NCI-H345 treated with DMSO at 0.1 percent for 48 hours (cell line): ENCODE results near the gene WDR1.

Experiments used
- DNase-seq: peaks from one replicate; lab custom pipeline; 2025; ENCODE audit not compliant: unreplicated experiment; lab: John Stamatoyannopoulos, UW

Gene WDR1

DNA sequence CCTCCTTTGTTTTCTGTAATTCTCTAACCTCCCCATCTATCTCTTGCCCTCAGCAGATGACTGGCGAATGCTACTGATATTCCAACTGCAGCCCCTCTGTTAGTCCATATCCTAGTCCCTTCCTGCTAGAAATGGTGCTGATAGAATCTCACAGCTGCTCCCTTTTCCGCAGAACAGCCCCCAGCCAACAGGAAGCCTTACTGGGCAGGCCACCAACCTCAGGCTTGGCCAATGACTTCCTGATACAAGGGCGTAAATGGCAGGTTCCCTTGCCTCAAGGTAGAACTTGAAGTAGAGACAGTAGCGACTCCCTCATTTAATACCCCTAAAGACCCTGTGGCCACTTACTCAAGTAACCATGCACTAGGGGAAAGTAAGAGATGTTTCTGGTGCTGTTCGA lies 68.6 kb downstream of the WDR1 start:
- DNase-seq: no peak

DNA sequence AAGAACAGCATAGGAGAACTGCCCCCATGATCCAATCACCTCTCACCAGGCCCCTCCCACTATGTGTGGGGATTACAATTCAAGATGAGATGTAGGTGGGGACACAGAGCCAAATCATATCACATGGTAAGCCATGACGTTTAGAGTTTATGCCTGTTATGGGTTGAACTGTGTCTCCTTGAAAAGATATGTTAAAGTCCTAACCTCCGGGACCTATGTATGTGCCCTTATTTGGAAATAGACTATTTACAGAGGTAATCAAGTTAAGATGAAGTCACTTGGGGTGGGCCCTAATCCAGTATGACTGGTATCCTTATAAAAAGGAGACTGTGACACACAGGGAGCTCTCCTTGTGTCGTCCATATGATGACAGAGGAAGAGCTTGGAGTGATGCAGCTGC lies 70.1 kb downstream of the WDR1 start:
- DNase-seq: no peak

- no peak for DNase-seq
These were observed 71.1 kb downstream of the WDR1 start for GRCh38 chr4:10045481-10045880.

GRCh38 chr4:10041036-10041435 lies 75.6 kb downstream of the WDR1 start:
- DNase-seq: no peak

DNA sequence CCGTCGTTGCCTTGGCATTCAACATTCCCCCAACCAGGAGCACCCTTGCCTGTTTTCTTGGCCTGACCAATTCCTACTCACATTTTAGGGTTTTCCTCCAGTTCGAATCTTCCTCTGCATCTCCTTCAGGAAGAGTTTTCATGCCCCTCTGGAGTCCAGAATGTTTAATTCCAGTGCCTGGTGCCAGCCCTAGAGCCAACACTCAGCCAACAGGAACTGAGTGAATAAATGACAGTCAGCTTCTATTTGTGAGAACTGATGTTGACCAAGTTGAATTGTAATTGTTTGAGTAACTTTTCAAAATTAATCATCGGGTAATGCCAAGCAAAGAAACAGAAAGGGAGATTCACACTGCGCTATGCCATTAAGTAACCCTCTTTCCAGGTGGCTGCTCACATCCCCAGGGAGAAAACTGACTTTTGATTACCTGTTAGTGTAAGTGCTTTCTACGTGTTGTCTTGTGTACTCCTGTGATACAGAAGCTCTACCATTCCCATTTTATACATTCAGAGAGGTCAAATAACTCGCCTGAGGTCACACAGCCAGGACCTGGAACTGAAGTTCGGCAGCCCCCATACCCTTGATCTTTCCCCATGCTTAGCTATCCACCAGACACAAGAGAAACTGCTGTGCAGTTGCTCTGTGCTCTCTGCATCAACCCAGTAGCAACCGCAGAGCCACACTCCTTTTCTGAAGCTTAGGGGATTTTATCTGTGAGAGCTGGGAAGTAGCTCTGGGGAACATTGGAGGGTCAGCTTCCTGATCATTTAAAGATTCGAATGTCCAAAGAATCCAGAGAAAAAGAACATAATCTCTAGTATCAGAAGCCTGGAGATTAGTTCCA lies 76.3 kb downstream of the WDR1 start:
- DNase-seq: no peak

DNA sequence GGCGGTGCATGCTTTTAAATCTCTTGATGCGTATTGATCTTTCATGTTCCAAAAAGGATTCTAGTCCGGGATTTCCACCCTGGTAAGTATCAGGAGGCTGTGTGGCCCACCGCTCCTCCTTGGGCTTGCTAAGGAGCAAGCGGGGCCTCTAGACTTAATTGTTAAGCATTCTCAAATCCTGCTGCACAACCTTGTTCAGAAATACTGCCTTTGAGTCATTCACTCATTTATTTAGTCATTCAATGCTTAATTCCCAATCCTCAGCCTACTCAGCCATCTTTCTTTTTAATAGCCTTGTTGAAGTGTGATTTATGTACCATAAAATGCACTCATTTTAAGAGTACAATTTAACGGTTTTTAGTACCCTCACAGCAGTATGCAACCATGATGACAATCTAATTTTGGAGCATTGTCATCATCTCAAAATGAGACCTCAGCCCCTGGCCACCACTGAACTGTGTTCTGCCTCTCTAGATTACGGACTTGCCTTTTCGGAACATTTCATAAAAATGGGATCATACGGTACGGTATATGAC lies 79.7 kb downstream of the WDR1 start:
- DNase-seq: no peak

DNA sequence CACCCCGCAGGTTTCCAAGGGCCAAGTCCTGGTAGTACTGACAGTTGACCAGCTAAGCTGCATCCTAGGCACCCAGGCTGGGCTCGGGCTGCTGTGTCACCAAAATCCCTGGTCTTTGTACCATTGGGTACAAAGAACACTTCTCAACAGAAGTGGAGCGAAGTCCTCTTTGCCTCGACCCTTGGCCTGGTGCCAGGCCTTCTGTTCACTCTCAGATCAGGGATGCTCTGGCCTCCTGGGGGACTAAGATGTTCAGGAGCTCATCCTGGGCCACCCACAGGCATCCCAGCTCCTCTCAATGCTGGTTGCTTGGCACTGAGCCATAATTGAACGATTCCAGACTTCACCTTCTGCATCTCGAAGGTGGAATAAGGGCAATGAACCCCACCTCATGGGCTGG lies 81.5 kb downstream of the WDR1 start:
- DNase-seq: no peak

GRCh38 chr4:10034612-10035104 lies 81.9 kb downstream of the WDR1 start:
- DNase-seq: no peak

DNA sequence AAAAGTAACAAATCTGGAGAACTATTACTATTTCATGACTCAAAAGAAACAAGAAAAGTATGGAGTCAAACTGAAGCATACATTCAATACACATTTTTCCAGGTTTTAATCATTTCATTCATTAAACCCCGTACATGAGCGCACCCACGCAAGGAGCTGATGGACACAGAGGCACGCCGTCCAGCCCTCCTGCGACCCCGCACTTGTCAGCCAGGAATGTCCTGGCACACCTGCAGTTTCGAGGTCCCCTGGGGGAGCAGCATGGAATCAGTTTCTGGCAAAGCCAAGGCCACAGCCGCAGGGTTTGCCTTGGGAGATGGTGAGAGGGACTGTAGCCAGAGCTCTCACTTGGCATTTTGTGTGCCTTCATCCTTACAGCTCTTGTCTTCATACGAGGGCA lies 82.5 kb downstream of the WDR1 start:
- DNase-seq: no peak

DNA sequence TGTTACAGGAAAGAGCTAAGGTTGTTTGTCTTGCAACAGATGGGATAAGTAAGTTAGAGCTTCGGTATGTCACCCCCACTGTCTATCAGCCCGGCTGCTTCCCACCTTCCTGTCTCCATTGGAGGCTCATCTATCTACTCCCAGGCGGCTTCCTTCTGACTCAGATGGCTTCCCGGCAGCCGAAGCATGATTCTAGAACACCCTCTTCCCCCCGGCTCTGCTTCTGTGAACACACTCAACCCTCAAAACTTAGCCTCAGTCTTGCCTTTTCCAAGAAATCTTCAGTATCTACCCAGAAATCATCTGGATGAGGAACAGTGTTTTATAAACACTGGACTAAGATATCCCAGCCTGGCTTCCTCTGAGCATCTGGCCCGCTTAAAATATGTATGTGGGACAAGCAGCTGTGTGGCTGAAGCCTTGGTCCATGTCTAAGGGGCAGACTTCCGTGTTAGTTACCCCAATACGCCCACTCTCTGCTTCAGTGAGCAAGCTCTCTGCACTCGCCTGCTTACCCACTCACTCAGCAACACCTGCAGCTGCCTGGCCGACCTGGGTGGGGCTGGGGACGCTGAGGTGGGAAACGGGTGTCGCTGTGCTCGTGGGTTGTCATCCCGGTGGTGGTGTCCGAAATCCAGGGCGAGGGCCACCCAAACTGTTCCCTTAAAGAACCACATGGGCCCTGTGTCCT lies 83.3 kb downstream of the WDR1 start:
- DNase-seq: no peak

GRCh38 chr4:10032625-10033024 lies 84.0 kb downstream of the WDR1 start:
- no peak for DNase-seq

GRCh38 chr4:10031668-10032590 lies 84.7 kb downstream of the WDR1 start:
- no peak for DNase-seq

DNA sequence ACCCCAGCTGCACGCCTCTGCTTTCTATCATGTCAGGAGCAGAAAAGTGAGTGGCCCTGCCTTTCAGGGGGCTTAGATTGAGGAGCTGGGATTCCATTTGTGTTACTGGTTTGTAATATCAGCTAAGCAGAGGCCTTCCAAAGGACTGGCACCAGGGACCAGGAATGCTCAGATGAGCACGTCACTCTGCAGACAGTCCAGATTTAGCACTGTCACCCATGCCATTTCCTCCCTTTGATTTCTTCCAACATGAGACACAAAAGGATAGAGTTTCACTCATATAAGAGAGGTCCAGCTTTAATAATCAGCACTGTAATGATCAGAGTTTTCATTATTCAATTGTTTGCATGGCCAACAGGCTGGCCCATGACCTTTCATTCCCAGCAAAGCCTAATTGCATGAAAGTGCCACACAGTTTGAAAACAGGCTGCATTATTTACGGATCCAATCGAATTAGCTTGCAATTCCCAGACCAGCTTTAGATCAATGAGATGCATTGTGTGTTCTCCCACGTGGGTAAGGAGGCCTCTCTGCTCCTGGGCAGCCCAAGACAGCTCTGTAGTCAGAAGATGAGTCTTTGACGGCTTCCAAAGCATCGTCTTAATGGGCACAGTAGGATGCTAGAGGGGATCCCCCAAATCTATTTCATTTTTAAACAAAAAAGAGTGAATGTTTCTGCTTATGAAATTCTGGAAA lies 85.5 kb downstream of the WDR1 start:
- no peak for DNase-seq

GRCh38 chr4:10029403-10029802 lies 87.2 kb downstream of the WDR1 start:
- no peak for DNase-seq

DNA sequence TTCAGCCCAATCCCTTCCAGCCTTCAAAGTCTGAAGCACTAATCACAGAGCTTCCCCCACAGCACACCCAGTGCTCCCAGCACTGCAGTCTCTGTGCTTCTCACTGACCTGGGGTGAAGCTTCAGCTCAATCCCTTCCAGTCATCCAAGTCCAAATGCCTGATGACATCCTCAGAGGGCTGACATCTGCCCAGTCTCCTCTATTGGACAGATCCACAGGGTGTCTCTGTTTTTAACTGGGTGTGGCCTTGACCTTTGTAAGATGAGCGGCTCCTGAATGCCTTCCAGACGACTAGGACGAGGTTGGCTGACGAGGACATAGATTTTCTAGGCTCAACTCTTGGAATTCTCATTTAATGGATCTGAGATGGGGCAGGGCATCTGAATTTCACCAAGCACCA lies 87.7 kb downstream of the WDR1 start:
- DNase-seq: no peak

GRCh38 chr4:10026485-10026884 lies 90.1 kb downstream of the WDR1 start:
- no peak for DNase-seq

DNA sequence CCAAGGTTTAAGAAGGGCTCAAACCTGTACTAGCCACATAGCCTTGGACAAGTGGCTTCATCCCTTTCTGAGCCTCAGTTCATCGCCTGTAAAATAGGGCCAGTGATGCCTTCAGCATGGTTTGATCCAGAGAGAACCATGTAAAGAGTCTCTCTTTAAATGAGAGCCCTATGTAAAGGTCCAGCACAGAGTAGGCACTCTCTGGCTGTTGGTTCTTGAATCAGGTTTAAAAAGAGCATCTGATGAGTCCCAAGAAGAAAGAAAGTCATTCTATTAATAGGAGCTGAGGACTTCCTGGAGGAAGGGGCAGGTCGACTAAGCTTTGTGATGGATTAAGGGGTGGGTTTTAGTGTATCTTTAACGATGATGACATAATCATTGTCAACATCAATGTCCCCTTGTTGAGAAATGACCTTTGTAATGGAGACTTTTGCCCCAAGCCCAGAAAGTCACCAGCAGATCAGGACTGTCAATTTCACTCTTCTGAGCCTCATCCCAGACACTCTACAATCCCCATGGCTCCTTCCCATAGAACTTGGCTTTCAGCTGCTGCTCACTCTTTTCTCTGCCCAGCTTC lies 91.3 kb downstream of the WDR1 start:
- no peak for DNase-seq
